Stimulated activated CD4-positive, alpha-beta T cell treated with anti-CD3 and anti-CD28 coated beads, Interleukin-12 subunit alpha, Interleukin-12 subunit beta, amount 100 ng/mL, for 48 hours (primary cell): ENCODE results near the gene TRIM22.
"Not testable (repeated sequence)": the region's sequence is repeated elsewhere in the genome, so short reads cannot be mapped to it uniquely, and the experiment has no call there.

Source experiments
- DNase-seq, 3 donors: peaks; one replicate each; pipeline ENCODE4 v3.0.0-alpha.2; 2020; ENCODE audit warnings: low read depth in 2 of 3, low spot score in 1 of 3

TRIM22 gene

DNA sequence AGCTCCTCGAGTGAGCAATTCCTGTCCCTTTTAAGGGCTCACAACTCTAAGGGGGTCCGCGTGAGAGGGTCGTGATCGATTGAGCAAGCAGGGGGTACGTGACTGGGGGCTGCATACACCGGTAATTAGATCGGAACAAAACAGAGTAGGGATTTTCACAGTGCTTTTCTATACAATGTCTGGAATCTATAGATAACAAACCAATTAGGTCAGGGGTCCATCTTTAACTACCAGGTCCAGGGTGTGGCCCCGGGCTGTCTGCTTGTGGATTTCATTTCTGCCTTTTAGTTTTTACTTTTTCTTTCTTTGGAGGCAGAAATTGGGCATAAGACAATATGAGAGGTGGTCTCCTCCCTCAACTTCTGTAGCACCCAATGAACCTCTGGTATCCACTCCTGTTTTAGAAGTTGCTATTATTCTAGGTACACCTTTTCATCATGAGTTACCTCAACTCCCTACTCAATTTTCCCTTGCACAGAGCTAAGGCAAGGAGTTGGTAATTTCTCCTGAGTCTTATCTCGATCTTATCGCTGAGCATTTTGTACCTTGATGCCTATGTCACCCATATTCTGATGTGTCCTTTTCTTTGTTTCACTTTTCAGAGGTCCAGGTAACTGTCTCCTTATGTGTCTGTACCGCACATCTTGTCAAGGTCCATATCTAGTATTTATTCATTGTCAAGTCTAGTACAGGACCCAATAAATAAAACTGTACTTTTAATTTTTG, 1.8 kb downstream of the TRIM22 start:
- DNase-seq, result not testable (repeated sequence)

DNA sequence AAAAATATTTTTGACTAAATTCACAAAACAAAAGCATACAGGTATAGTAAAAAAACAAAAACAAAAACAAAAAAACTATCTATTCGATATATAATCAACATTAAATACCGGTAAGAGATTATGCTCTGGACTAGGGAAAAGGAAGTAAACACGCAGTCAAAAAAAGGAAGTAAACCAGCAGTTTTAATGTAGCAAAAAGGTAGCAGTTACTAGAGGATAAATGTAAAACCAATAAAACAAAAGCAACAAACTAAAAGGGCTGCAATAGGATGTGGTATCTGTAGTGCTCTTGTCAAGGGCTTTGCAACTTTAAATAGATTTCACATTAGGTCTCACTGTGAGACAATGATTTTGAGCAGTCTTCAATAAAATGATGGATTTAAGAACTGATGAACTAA, 2.4 kb downstream of the TRIM22 start:
- no peak for DNase-seq

GRCh38 chr11:5694642-5695041, 5.1 kb downstream of the TRIM22 start:
- no peak for DNase-seq

- no peak for DNase-seq
These were observed 6.0 kb downstream of the TRIM22 start for GRCh38 chr11:5695580-5695979.

GRCh38 chr11:5696210-5696609, 6.6 kb downstream of the TRIM22 start:
- DNase-seq, result no peak

DNA sequence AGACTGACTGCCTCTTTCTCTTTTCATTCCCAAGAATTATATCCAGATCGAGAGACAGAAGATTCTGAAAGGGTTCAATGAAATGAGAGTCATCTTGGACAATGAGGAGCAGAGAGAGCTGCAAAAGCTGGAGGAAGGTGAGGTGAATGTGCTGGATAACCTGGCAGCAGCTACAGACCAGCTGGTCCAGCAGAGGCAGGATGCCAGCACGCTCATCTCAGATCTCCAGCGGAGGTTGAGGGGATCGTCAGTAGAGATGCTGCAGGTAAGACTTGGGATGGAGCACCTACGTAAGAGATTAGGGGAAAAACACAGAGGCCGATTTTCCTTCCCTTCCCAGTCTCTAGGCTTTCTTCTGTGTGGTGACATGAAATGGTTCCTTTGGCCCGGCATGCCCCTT, 8.7 kb downstream of the TRIM22 start:
- DNase-seq, result no peak

- no peak for DNase-seq
These were observed 10.9 kb downstream of the TRIM22 start for GRCh38 chr11:5700421-5701054.

DNA sequence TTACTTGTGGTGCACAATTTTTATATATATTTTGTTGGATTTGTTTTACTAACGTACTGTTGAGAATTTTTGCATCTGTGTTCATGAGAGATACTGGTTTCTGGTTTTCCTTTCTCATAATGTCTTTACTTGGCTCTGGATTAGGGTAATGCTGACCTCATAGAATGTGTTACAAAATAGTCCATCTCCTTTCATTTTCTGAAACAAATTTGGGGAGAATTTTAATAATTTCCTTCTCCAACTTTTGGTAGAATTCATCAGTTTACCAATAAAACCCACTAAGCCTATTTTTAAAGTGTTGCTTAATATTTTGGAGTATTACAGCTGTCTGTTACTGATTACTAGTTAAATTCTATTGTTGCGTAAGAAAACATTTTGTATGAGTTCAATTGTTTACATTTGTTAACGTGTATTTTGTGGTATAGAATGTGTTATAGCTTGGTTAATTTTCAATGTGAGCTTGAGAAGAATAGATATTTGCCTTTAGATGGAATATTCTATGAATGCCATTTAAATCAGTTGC, 11.5 kb downstream of the TRIM22 start:
- no peak for DNase-seq

GRCh38 chr11:5703741-5704536, 14.3 kb downstream of the TRIM22 start:
- DNase-seq, result no peak

- no peak for DNase-seq
These were observed 16.1 kb downstream of the TRIM22 start for GRCh38 chr11:5705688-5706087.

GRCh38 chr11:5712507-5712906, 22.9 kb downstream of the TRIM22 start:
- no peak for DNase-seq

DNA sequence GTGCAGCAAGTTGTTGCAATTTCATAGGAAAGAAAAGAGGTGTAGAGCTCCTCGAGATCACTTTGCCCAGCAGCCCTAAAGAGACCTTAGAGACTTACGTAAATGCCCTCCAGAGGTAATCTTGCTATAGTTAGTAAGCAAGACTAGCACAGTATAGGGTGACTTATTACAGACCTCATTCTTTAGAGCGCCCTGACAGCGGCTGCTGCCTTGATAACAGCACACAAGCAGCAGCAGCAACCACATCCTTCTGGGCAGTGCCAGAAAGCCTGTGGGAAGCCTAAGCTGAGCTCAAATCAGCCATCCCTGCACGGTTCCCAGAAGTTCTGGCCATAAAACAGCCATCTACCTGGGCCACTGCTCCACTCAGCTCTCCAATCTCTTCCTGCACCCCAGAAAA, 24.1 kb downstream of the TRIM22 start:
- no peak for DNase-seq

- DNase-seq, result not testable (repeated sequence)
These were observed 26.9 kb downstream of the TRIM22 start for GRCh38 chr11:5716518-5716917.

DNA sequence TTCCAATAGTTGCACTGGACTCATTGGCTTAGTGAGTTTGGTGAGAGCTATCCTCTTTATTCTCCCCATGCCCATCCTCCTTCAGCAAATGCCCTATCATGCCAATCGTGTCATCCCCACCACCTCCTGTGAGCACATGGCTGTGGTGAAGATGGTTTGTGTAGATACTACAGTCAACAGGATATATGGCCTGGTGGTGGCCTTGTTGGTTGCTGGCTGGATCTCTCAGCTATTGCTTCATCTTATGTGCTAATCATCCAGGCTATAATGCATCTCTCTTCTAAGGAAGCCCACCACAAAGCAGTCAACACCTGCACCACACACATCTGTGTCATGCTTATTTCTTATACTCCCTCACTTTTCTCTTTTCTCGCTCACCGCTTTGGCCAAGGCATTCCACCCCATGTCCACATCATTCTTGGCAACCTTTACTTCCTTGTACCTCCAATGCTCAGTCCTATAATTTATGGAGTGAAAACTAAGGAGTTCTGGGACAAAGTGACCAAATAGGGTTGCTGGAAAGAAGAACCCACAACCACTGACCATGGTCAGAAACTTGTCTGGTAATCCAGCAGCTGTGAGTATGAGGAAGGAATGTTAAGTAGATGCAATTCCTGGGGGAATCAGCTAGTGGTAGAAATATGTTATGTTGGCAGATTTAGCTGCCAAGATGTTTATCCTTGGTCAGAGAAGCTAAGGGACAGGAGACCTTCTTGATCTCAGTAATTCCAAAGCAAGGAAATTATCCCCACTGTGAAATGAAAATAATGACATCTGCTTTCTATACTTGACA, 30.3 kb downstream of the TRIM22 start:
- DNase-seq, result no peak

DNA sequence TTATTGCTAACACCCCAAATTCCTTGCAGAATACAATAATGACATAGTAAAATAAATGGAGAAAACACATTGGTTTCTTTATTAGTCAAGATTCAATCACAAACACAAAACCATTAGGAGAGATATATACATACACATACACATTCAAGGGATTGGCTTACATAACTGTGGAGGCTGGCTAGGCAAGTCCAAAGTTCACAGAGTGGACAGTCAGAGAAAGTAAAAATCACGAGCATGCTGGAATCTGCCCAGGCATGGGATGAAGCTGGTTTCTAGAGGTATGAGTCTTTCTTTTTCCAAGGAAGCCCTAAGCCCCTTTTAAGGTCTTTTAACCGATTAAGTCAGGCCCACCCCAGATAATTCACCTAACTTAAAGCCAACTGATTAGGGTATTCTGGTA, 33.0 kb downstream of the TRIM22 start:
- no peak for DNase-seq

- no peak for DNase-seq
These were observed 36.8 kb downstream of the TRIM22 start for GRCh38 chr11:5726351-5726750.

GRCh38 chr11:5727691-5728090, 38.1 kb downstream of the TRIM22 start:
- DNase-seq, result no peak

DNA sequence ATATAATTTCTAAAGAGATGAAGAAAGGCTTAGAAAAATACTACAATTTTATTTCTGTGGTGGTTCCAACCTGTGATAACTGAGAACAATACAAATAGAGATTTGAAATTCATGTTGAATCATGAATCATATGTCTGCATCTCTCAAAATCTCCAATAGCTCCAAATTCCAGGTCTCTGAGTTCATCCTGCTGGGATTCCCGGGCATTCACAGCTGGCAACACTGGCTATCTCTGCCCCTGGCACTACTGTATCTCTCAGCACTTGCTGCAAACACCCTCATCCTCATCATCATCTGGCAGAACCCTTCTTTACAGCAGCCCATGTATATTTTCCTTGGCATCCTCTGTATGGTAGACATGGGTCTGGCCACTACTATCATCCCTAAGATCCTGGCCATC, 46.8 kb downstream of the TRIM22 start, which contains the start of gene OR56B1:
Gene OR56B1, plus strand, starts transcription at position 53 of the 400 bp plus-strand sequence. Its CDS starts 69 bp downstream, at position 122.
- no peak for DNase-seq

DNA sequence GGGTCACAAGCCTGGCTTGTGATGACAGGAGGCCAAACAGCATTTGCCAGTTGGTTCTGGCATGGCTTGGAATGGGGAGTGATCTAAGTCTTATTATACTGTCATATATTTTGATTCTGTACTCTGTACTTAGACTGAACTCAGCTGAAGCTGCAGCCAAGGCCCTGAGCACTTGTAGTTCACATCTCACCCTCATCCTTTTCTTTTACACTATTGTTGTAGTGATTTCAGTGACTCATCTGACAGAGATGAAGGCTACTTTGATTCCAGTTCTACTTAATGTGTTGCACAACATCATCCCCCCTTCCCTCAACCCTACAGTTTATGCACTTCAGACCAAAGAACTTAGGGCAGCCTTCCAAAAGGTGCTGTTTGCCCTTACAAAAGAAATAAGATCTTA, 47.5 kb downstream of the TRIM22 start:
- no peak for DNase-seq

DNA sequence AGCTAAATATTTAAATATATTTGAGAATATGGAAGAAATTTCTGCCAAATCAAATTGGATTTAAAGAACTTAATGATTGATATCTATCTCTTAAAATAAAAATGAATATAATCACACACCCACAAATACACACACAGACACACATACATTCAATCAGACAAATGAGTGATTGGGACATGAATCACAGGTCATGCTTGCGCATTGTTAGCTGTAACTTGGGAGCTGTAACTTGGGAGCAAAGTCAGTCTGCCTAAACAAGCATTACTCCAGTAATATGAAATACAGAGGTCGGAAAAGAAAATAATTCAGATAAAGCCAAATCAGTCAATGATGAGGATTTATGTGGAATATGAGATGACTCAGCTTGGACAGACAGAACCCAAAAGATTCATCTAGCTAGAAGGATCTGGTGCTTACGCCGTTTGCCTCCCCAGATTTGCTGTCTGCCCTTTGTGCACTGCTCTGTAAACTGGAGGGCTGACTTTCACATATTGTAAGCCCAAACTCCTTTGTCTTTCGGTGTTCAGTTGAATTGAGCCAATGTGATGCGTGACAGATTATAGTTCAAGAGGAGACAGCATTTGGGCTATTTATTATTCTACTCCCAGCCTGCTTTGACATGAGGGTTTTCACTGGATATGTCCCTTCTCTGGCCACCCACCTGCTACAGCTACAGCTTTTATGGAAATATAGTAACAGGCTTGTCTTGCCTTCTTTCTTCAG, 48.2 kb downstream of the TRIM22 start:
- no peak for DNase-seq
